Fibroblast of skin of right biceps (primary cell): ENCODE results near the gene GRIK3.

Experiments
- DNase-seq: peaks from one replicate; pipeline ENCODE4 v3.0.0-alpha.2; 2013

GRIK3 gene

DNA sequence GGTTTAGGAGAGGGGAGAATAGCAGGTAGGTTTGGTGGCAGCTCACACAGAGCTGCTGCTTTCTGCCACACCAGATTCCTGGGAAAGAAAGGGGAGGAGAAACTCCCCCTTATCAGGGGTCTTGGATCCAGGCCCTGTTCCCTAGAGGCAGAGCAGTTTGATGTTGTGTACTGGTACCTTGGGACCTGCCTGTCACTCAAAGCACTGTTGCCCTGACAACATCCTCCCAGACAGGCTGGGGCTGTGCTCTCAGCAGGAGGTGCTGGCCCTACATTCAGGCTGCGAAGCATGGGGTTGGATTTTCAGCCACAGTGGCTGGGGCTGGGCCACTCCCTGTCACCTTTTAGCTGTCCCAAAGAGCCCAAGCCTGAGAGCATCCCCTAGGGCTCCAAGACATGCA, 188.0 kb downstream of the GRIK3 start:
- no peak for DNase-seq

DNA sequence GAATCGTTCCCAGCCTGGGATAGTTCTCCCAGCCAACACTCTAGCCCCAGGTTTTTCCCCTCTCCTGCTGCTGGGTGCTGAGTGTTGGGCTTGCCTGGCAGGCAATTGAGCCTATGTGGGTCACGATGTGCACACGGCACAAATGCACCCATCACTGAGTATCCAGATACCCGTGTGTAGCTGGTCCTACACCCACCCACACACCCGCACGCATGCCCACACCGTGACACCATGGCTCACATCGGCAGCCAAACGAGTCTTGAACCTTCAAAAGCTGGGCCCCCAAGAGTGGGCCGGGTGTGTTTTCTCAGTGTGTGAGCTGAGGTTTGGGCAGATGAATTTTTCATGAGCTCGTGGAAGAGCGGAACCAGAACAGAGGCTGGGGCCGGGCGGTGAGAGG, 188.5 kb downstream of the GRIK3 start:
- no peak for DNase-seq

DNA sequence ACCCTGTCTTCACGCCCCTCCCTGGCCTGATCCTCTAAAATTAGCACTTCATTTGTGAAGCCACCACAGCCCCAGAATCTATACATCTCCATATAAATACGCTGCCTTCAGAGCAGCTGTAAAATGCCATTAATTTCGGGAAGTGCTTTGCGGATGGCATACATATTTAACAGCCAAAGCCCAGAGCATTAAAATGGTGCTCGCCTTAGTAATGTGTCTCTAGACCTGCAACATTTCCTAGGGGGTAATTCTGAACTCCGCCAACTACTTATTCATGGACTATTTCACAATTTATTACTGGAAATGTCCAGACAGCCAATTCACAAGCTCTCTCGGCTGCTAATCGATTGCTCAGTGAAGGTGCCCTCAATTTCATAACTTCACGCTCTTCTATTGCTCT, 189.4 kb downstream of the GRIK3 start:
- no peak for DNase-seq

DNA sequence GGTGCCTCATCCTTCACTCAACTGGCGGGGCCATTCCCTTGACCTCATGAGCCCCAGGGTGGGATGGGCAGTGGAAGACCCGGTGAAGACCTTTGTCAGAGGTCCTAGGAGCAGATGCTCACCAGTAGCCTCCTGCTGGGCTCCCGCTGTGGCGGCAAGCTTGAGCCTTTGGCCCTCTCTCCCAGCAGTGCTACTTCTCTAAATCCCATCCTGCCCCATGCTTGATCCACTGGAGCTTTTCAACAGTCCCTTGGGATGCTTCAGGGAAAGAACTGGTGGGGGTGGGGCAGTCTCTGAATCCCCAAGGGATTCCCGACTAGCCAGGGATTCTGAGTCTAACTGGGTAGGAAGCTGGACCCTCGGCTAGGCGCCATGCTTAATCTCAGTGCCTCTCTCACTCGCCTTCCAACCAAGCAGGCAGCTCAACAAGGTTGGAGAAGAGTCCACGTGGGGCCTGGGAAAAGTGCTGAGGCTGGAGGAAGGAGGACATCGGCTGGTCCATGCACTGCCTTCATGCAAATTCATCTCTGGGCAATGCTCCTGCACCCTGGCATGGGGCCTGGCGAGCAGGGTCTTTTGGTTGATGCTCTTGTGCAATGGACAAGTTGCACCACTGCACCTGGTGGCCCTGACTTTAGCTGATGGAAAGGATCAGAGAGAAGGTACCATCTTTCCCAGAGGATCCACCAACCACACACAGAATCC, 190.3 kb downstream of the GRIK3 start:
- DNase-seq: no peak

DNA sequence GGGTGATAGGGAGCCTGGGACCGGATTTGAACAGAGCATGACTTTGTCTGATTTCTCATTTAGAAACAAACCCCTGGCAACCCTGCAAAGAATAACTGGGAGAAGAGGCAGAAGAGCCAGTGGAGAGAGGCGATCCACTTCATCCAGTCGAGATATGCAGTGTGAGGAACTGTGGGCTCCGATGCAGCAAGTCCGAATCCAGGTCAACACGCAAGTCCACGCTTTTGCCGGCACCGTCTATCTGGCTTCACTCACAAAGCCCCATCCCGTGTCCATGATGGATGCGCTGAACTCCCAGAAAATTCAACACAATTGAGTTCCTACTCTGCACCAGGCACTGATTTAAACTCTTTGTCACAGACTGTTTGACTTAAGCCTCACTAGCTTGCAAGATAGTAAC, 191.3 kb downstream of the GRIK3 start:
- no peak for DNase-seq

DNA sequence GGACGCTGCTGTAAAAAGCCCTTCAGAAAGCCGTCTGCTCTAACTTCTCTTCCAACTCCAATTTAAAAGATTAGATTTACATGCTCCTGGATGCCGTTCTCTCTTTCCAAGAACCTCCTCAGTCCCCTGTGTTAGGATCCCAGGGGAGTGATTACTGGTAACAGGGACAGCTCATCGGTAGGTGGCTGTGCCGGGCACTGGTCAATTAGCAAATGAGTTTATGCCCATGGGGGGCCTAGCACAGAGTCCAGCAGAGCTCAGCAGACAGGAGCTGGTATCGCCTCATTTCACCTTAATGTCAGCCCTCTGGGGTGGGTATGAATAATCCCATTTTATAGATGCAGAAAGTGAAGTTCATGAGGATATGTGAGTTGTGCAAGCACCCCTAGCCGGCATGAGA, 191.9 kb downstream of the GRIK3 start:
- no peak for DNase-seq

DNA sequence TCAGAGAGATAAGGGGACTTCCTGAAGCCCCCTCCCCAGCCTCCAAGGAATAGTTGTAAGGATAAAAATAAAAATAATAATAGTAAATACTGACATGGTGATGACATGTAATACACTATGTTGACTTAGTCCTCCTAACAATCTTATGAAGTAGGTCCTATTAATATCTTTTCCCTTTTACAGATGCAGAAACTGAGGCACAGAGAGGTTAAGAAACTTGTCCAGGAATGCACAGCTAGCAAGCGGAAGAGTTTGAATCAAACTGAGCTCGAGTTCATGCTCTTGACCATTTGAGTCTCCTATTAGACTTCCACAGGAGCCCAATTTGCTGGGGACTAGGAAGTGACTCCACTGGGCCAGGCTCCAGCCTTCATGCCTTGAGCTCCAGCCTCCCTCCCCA, 194.8 kb downstream of the GRIK3 start:
- no peak for DNase-seq

DNA sequence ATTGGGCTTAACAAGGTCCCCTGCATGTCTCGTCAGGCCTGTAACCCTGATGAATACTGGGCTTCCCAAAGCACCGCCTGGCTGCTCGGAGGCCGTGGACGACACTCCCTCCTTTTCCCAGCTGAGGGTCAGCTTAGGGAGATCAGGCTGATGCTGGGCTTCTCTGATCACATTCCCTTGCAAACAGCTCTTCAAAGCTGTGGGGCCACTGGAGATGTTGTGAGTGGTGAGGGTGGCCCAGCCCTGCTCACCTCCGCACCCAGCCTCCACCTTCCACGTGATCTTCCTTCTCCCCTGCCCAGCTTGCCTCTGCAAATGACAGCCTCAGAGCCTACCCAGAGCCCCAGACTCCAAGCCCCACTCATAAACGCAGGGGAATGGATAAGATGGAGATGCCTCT, 195.4 kb downstream of the GRIK3 start:
- DNase-seq: no peak

DNA sequence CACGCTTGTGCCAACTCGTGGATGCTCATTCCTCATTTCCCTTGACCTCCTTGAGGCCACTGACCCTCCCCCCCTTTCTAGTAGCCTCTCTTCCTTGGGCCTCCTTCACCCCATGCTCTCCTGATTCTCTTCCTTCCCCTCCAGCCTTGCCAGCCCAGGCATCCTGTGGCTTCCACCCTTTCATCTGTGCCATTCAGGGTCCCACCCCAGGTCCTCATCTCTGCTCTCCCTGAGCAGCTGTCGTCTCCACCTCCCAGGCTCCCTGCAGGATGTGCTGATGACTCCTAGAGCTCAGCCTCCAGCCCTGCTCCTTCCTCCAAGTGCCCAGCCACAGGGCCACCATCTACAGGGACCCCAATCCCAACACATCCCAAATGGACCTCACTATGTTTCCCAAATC, 197.4 kb downstream of the GRIK3 start:
- no peak for DNase-seq

DNA sequence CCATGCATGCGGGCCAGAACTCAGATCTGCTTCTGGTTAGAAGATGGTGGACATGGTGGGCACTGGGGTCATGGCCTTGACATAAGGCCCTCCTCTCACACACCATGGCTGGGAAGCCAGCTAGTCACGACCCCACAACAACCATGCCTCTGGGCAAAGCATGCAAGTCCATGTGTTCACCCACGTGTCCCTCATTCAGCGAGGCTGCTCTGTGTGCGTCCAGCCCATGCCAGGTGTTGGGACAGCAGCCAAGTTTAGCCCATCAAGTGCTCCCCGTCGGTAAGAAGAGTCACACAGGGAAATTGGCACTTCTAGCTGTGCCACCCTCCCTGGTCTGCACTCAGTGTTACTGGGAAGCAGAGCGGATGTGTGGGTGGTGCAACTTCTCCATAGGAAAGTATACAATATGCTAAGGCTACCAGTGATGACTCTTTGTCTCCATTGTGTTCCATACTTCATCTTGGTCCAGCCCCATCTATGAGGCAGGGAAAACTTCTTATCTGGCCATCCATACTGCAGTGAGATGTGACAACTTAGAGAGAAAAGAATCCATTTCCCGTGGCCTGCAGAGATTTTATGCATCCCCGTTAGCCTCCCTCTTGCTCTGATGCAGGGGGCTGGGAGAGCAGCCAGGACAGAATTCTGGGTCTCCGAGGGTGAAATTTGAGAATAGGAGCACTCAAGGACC, 198.0 kb downstream of the GRIK3 start:
- DNase-seq: no peak

DNA sequence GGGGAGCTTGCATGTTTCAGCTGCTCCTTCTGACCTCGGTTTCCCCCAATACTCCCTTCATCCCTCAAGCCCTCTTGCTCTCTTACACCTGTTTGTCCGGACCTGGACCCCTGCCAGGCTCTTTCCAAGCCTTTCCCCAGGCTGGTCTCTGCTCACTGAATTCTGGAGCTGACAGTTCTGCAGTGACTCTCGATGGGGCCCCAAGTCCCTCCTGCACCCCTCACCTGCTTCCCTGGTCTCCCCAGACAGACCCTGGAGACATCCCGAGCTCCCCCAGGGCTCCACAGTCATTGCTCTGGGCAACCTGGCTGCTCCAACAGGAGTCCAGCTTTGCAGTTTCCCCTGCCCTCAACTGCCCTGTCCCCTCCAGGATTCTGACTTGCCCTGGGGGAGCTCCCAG, 198.6 kb downstream of the GRIK3 start:
- DNase-seq: no peak

DNA sequence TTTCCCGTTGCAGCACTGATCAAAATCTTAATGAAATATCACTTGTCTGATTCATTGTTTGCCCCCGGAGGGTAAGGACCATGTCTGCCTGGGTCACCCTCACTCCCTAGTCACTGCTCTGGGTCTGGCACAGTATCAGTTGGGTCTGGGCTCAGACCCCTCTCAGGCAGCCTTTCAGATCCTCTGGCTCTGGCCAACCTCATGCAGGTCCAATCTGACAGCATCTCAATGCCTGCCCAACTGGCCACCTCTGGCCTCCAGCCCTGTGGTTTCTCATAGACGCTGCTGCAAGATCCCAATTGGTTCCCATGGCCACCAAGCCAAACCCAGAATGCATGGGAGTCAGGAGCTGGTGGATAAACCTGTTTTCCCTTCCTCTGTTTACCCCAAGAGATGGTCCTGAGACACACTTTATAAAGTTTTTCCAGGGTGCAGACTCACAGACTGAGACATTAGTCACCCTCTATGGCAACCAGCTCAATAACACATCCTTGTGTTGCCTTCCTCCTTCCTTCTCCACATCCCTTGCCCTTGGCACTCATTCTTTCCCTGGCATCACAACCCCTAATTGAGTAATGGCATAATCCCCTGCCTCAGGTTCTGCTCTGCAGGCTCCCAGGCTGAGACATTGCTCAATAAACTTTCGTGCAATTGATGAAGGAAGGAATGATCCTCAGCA, 199.2 kb downstream of the GRIK3 start:
- DNase-seq: no peak

DNA sequence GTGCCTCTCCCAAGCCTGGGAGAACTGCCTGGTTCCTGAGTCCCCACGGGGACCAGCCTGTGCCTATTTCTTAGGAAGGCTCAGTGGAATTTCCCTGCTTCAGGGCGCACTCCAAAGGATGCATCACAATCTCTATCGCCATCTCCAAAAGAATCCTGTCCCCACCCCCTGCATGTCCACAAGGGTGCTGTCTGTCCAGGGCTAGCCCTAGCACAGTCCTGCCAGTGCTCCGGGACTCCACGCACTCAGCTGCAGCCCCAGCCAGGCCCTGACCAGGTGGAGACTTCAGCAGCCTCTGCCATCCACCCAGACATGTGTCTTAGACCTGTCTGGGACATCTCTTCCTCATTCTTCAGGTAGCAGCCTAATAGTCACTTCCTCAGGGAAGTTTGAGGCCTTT, 199.7 kb downstream of the GRIK3 start:
- DNase-seq: no peak

DNA sequence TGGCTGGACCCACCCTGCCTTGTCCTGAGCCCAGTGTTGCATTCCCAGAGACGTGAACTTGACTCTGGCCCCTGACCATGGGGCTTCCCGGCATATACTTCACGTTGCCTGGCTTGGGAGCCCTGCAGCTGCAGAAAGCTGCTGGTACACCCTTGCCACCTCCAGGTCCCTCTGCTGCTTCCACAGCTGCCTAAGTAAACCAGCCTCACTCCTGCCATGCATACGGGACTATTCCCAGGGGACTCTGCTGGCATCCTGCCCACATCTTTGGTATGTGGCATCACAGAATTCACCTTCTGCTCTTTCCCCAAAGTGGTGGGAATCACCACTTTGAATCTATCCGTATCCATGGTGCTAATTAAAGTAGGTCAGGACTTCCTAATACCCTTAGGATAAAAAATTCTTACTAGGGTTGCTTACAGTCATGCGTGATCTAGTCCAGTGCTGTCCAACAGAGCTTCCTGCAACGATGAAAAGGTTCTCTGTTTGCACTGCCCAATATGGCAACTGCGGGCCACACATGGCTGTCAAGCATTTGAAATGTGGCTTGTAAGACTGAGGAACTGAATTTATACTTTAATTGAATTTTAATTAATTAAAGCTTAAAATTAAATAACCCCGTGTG, 203.0 kb downstream of the GRIK3 start:
- no peak for DNase-seq

DNA sequence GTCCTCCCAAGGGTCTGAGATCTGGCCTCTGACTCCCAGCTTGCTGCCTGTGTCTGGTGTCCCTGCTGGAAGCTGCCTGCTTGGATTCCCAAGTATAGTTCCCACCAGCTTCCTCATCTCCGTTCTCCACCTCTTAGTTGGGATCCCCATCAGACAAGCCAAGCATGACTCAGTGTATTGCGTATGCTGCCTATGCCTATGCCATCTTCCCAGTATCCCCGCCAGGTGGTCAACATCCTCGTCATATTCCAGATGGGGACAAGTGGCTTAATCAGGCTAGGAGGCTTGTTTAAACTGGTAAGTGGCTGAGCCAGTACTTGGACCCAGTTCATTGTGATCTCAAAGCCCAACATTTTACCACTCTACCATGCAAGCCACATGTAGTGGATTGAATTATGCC, 204.4 kb downstream of the GRIK3 start:
- DNase-seq: no peak

DNA sequence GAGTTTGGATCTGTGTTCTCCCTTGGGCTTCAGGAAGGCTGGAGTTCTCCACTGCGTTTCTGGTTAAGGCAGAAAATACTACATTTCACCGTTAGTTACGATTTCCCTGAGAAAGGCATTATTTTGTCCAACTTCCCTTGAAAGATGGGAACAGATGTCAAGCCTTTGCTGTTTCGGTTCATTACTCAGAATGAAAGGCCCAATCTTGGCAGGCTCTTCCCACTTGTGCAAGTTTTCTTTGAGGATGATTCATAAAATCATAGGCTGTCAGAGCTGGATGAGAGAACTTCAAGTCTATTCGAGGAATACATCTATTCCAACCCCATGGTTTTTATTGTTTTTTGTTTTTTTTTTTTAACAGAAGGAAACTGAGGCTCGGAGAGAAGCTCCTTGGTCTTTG, 205.2 kb downstream of the GRIK3 start:
- DNase-seq: no peak

DNA sequence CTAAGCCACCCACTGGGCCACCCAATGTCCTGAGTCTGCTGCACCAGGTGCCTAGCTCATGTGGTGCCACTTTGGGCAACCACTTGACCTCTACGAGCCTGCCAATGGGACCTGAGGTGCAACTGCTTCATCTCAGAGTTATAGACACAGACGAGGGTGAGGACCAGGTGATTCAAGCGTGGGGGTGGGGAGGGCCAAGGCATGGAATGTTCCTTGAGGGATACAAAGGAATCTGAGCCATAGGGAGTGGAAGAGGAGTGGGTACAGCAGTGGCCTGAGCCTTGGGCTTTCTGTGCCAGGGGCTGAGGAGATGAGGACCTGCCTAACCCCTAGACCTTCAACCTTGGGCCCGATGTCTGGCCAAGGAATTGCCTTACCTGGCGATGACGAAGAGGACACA, 209.1 kb downstream of the GRIK3 start:
- no peak for DNase-seq

DNA sequence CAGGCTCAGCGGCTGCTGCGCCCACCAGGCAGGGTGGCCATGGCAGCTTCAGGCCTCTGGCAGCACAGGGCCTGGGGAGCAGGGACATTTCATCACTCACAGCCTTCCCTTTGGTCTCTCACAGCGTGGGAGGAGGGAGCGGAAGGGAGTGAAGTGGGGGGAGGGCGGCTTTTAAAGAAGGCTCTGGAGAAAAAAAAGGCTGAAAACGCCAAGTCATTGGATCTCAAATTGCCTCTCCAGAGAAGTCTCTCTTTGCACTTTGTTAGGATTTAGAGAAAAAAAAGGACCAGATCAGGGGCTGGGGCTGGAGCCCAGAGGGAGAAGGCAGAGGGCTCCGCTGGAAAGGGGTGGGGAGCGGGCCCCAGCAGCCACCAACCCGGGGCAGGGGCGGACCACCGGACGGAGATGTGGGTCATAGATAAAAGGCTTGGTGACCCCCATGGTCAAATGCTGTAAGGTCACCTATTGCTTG, 209.9 kb downstream of the GRIK3 start:
- DNase-seq: no peak

DNA sequence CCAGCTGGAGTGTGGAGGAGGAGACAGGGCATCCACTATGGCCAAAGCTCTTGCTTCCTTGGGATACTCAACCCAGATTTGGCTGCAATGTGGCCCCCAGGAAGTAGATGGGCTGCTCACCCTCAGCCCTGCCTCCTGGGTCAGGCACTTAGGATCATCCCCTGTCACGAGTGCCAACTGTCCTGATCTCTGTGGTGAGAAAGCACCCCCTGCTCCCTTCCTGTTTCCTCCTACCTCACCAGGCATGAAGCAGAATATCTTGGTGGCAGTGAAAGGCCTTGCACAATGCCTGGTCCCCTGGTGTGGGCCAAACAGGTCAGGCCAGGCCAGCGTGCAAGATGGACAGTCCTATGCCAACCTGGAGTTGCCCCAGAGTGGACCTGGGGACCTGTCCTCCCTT, 211.7 kb downstream of the GRIK3 start:
- no peak for DNase-seq

DNA sequence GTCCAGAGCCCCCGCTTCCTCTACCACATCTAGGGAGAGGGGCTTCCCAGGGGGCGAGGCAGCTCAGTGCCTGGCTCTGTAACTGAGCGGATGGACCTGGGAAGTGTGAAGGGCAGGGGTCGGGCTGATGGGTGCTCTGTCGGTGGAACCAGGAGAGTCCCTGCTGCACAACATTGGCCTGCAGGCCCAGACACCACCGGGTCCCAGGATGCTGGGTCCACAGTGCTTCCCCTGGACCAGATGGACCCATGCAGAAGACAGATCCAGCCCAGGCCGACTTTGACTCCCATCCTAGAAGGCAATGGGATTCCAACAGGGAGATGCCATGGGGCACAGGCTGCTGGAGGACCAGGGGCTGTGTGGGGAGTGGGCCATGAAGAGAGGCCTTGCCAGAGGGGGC, 212.9 kb downstream of the GRIK3 start:
- DNase-seq: no peak

DNA sequence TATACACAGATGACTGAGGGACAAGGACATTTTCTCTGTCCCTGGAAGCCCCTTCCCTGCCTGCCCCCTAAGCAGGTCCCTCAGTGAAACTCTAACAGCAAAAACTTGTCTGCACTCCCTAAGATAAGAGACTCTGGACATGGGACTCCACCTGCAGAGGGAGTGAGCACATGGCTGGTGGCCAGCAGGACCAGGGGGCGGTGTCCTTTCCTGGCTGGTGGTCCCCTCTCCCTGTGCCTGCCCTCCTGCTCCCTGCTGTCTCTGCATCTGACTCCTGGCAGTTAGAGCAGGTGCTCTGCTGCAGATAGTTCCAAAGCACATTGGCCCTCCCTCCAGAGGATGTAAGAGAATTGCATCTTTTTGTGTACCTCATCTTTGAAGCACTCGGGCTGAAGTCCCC, 215.5 kb downstream of the GRIK3 start:
- no peak for DNase-seq

DNA sequence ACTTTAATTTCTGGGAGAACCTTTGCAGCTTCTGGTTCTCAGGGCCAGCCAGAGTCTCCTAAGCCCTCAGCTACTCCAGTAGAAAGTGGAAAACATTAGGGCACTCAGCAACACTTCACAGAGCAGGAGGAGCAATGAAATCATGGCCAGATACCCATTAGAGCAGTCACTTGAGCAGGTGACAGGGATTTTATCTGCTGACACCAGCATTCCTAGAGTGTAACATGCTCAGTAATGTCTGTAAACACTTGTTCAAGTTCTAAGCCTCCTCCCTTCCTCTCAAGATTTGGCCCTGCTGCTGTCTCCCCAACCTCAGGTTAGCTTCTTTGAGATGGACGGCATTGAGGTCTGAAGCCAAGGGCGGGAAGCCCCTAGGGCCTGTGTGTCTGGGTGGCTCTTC, 218.0 kb downstream of the GRIK3 start:
- DNase-seq: no peak

DNA sequence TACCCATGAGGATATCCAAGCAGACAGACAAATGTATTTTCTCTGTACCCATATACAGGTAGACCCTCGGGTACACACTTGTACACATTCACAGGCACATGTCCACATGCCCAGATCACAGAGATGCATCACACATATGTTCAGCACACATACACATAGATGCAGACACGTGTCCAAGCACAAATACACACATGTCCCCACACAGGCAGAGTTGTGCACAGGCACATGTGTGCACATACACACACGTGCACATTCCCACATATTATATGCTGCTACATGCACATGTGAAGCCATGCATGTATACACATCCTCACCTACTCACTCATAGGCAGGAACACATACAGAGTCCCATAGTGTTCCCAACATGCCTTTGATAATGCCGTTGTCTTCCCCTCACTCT, 219.5 kb downstream of the GRIK3 start:
- no peak for DNase-seq

DNA sequence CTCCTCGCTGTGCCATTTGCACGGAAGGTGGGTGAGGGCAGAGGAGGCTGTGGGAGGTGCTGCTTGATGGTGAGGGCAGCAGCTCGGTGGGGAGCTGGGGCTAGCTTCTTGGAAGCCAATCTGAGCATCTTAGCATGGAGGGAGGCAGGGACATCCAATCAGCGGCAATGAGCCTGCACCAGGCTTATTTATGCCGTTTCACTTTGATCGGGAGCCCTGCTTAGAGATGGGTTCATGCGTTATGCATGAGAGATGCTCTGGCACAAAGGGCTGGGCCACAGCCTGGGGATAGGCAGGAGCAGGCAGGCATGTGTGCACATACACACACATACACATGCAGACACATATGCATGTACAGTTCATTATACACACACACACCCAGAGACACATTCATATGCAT, 220.2 kb downstream of the GRIK3 start:
- no peak for DNase-seq
